GM12892 (cell line): ENCODE data around the gene FGF12.

Experiments
- POLR2A ChIP-seq: IDR thresholded peaks from 2 replicates; pipeline ENCODE4 v1.6.1; 2011; ENCODE audit warnings: low read depth, low read length, control low read depth
- POLR2AphosphoS5 ChIP-seq: IDR thresholded peaks from 2 replicates; pipeline ENCODE4 v1.6.1; 2011; ENCODE audit warnings: low read depth, low read length, control low read depth

DNA sequence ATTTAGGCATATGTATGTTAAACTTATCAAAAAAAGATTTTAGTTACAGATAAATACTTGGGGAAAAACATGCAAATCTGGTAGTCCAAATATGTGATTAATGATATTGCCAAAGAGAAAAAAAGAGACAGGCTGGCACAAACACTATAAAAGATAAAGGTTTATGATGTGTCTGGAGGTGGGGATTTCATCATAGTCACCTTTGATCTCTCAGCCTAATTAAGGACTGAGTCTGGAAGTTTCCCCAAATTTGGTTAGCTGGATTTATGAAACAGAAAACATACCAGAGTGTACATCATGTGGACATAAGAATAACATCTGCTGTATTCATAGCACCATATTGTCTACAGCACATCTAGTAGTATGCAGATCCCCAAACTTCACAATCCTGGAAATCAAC lies 157.0 kb downstream of the FGF12 start:
- TF ChIP-seq POLR2A: no peak
- no peak for TF ChIP-seq POLR2AphosphoS5
